Kidney tubule cell (primary cell): ENCODE results near the gene NCOA1.
"Not testable (repeated sequence)": the region's sequence is repeated elsewhere in the genome, so short reads cannot be mapped to it uniquely, and the experiment has no call there.

Experiments used
- DNase-seq: peaks from one replicate; pipeline ENCODE4 v3.0.0-alpha.2; 2018; ENCODE audit warnings: low spot score

The NCOA1 gene

DNA sequence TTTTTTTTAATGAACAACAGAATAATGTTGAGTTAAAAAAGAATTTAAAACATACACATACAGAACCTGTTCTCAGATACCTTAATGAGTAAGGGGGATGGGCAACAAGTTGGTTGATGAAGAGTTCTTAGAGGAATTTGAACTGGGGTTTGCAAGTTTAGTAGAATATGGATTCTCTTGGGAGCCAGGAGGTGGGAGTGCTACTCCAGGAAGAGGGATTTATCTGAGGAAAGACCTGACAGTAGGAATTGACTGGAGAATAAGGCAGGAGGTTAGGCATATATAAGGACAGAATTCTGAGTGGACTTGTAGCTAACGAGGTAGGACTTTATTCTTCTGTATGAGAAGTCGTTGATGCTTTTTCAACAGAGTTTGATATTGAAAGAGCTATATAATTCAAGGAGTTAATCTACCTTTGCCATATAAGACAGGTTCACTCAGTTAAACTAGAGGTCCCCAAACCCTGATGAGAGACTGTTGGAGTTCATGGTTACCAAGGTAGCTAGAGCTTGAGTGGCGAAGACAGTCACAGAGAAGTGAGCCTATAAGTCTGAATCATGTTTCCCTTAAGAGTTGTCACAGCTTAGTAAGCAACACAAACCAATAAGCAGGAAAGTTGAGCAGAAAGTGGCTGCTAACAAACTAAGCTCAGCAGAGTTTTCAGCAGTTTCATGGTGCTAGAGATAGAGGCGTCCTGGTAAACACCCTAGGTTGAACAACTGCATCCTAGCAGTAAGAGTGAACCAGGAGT is 88.2 kb downstream of the NCOA1 start:
- DNase-seq, result peak; percentile 53

DNA sequence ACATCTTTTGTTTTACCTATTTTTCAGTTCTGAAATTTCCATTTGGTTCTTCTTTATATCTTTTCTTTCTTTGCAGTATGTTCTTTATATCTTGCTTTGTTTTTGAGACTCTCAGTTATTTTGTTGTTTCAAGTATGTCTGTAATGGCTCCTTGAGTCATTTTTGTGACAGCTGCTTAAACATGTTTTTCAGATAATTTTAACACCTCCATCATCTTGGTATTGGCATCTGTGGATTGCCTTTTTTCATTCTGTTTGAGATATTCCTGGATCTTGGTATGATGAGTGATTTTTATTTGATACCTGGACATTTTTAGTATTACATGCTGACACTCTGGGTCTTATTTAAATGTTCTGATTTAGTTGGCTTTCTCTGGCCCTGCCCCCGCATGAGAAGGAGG is 89.5 kb downstream of the NCOA1 start:
- DNase-seq, result no peak

DNA sequence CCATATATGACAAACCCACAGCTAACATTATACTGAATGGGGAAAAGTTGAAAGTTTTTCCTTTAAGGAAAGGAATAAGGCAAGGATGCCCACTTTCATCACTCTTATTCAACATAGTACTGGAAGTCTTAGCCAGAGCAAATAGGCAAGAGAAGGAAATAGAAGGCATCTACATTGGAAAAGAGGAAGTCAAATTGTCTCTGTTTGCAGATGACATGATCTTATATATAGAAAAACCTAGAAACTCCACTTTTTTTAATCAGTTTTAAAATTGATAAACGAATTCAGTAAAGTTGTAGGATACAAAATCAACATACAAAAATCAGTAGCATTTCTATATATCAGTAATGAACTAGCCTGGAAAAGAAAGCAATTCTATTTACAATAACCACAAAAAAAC is 90.9 kb downstream of the NCOA1 start:
- DNase-seq, result not testable (repeated sequence)

DNA sequence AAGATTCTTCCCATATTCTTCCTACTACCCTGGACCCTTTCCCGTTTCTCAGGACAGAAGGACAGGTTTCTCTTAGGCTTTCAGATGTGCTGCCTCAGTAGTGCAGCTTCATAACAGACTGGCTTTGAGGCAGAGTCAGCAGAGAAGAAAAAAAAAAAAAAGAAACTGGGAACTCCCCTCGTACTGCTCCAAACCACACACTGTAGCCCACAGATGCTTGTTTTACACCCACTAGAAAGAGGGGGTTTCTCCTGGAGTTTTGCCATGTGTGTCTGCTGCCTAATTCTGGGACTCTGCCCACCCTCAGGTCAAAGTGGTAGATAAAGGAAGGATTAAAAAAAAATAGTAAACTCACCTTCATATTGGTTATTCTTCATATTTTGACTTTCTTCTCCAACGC is 95.9 kb downstream of the NCOA1 start:
- no peak for DNase-seq

DNA sequence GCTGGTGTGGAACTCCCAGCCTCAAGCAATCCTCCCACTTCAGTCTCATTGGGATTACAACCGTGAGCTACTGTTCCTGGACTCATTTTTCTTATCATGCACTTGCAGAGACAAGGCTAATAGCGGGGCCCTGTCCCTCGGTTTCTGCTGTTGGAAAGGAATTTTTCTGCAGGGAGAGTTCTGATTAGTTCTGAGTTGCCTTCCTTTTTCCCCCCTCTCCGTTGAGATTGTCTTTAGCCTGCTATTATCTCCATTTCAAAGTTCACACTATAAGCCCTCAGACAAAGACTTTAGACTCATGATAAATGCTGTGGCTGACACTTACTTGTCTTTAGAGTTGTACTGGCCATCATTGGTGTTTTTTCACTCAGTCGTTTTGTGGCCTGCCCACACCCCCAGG is 97.2 kb downstream of the NCOA1 start:
- no peak for DNase-seq

DNA sequence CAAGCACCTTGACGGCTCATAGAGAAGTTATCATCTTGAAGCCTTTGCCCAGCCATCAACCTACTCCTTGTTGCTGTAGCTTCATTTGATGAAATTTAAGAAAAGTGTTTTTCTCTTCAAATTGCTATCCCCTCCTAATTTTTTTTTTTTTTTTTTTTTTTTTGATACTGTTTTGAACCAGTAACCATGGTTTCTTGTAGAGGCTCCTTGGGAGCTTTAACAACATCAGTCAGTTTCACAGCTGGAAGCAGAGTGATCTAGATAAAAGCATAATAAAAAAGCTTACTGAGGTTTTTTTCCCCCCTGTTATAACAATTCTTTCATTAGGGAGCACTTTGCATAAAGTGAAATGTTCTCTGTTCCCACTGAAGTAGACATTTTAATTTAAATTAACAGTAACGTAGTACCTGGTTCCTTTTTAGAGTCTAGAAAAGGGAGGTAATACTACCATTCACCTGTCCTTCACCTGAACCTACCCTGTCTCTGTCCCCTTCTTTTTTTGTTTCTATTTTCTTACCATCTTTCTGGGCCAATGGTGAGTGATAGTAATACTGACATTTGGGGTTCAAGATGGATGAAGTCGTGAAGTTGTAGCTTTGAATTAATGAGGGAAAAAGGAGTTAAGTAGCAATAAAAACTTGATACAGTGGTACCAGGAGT is 101.5 kb downstream of the NCOA1 start:
- DNase-seq, result no peak

DNA sequence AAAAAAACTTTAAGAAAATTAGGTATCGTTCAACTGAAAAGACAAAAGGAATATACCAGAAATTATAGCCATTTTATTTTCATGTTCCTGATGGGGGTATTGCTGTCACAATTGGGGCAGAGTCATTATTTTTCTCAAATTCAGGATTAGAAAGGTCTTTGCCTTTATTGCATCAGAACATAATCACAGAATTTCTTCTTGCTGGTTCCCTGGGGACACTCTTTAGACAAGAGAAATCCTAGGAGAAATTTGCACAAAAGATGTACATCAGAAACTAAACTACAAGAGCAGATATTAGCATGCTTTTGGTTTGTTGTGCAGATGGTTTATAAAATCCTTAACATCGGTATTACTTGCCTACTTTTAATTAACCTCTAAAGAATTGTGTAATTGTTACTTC is 103.2 kb downstream of the NCOA1 start:
- no peak for DNase-seq

DNA sequence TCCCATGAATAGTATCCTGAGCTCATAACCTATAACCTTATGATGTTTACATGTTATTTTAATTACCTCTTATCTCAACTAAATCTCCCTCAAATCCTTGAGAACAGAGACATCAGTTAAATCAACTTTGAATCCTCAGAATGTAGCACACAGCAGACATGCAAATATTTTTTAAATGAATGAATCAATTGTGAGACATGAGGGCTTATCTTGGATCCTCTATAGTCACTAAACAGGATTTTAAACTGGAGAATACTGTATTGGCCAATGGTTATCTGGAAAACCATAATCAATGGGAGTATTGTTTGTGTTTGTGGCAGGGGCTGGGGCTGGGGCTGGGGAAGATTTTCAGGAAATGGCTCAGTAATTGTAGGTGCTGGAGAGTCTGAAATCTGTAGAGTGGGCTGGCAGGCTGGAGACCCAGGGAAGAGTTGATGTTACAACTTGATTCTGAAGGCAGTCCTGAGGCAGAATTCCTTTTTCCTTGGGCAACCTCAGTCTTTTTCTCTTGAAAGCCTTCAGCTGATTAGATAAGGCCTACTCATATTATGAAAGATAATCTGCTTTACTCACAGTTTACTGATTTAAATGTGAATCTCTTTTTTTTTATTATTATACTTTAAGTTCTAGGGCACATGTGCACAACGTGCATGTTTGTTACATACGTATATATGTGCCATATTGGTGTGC is 106.3 kb downstream of the NCOA1 start:
- no peak for DNase-seq

DNA sequence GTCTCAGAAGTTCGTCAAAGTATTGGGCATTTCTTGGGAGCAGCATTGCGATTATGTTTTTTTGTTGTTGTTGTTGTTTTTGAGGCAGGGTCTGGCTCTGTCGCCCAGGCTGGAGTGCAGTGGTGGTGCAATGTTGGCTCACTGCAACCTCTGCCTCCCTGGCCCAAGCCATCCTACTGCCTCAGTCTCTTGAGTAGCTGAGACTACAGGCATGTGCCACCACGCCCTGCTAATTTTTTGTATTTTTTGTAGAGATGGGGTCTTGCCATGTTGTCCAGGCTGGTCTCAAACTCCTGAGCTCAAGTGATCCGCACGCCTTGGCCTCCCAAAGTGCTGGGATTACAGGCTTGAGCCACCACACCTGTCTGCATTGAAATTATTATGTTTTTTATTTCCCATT is 109.1 kb downstream of the NCOA1 start:
- not testable (repeated sequence) for DNase-seq

DNA sequence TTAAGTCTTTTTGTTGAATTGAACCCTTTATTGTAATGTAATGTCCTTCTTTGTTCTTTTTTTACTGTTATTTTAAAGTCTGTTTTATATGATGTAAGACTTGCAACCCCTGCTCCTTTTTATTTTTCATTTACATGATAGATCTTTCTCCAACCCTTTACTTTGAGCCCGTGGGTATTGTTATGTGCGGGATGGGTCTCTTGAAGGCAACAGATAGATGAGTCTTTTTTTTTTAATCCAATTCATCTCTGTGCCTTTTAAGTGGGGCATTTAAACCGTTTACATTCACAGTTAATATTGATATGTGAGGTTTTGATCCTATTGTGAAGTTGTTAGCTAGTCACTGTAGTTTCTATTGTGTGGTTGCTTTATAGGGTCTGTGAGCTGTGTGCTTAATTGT is 120.6 kb downstream of the NCOA1 start:
- DNase-seq, result no peak

DNA sequence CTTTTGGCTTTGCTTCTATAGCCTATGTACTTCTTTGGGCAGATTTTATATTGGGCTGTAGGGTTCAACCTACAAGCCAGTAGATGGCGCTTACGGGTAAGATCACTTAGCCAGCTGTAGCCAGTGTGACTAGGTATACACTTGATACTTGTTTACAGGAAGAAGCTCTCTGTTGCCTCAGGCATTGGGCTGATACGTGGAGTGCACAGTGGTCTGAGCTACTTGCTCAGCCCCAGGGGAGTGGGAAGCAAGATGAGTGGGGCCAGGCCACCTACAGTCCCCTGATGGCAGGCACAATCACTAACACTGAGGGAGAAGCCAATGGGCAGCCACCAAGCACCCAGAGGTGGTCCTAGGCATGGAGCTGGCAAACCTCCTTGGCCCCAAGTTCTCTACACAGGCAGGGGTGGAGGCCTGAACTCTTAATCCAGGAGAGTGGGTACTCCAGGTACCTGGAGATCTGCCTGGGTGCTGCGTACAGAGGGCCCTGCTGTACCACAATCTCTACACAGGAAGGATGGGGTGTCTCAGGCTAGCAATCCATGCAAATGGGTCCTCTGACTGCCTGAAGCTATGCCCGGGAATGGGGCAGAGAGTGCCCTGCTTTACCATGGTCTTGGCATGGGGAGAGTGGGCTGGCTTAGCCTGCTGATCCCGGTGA is 122.2 kb downstream of the NCOA1 start:
- DNase-seq, result peak; percentile 61

DNA sequence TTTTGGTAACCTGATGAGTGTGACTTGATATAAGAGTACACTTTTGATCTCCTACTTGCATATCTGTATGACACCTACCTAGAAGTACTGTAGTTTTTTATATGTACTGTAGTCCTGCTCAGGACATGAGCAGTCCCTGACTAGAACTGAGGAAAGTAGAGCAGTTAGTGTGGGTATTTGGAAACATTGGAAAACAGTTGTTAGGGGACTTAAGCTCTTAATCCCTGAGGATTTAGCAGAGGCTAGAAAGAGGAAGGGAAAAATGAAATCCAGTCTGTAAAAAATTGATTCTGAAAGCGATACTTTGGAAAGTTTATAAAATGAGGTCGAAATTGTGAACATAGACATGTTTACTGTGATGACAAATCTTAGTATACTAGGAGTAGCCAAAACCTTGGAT is 125.6 kb downstream of the NCOA1 start:
- no peak for DNase-seq

DNA sequence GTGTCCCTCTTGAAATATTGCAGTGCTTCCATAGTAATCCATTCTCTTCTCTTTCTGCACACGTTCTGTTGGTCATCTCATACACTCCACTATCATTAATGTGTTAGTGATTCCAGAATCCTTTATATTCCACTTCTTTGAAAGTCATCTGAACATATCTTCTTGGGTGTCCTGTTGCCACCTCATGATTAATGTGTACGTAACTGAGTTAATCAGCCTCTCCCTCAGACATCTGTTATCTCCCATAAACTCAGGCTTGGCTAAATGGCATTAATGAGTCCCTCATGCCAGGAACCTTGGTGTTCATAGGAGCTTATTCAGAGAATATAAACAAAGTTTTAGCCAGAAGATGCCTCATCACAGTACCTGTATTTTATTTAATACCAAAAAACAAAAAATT is 126.4 kb downstream of the NCOA1 start:
- DNase-seq, result no peak

DNA sequence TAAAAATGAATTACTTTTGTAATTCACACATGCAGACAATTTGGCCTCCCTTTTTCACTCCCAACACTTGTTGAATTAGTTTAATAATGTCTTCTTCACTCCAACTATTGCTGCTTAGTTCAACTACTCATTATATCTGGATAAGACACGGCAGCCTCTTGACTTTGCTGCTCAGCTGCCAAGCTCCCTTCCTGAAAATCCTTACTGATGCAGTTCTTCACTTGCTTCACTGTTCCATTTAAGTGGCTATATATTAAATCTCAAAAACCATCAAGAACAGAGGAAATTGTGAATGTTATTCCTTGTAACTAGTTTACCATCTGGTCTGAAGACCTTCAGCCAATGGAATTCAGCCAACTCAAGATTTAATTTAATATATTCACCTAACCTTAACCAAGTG is 127.1 kb downstream of the NCOA1 start:
- DNase-seq, result no peak

DNA sequence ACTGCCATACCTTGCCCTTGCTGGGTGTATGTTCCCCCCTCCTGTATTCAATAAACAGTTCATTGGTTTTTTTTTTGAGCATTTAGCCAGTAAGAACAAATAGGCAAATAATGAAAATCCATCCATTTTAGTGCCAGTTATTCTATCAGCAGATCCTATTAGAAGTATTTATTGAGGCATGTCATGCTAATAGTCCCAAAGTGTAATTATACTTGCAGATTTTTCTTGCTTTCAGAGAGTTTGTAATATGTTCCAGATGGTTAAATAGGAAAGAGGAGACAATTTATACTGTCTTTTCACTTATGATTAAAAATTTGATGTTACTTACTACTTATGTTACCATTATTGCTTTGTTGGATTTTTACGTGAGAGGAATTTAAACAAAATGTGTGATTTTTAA is 127.6 kb downstream of the NCOA1 start:
- DNase-seq, result no peak

DNA sequence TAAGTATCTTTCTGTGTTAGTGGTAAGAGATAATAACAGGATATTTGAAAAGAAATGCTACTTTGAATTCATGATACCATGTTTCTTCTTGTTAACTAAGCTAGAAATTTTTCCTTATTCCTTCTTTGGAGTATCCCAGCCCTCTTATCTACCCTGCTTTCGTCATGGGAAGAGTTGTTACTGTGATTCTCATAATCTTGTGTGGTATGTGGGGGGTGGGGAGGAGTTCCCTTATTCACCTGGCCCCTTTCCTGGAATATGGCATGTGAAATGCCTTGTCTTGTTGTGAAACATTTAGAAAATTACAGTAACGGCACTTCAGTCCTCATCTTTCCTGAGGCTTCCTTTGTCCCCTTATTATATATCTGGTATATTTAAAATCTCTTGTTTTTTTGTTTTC is 129.9 kb downstream of the NCOA1 start:
- no peak for DNase-seq

DNA sequence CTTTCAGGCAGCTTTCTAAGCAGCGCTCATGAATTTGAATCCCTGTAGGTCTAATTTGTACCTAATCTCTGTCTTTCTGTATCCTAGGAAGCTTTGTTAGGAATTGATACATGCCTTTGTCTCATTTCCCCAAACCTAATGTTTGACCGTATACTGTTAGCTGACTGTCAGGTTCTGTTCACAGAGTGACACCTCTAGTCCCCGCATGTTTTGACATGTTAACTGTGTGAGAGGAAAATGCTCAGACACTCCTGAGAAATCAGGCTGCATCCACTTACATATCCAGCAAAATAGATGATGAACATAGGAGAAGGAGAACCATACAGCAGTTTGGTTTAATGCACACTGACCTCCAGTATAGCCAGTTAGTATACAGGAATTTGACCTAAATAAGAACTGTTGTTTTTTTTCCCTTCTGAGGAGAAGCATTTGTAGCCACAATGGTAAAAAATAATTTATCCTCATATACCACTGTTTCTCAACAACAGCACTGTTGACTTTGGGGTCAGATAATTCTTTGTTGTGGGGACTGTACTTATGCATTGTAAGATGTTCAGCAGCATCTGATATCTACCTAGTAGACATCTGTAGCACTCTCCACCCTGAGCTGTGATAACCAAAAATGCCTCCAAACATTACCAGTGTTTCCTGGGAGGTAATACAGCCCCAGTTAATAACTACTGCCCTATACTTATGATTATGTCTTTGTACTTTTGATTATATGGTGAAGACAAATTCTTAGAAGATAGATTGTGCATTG is 130.9 kb downstream of the NCOA1 start:
- DNase-seq, result no peak

DNA sequence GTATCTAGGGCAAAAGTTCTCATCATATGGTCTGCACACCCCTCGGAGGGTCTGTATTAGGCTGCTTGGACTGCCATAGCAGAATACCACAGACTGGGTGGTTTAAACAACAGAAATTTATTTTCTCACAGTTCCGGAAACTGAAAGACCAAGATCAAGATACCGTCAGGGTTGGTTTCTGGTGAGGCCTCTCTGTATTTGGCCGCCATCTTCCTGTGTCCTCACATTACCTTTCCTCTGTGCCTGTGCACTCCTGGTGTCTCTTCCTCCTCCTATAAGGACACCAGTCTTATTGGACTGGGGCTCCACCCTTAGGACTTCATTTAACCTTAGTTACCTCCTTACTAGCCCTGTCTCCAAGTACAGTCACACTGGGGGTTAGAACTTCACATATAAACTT is 132.5 kb downstream of the NCOA1 start:
- no peak for DNase-seq

DNA sequence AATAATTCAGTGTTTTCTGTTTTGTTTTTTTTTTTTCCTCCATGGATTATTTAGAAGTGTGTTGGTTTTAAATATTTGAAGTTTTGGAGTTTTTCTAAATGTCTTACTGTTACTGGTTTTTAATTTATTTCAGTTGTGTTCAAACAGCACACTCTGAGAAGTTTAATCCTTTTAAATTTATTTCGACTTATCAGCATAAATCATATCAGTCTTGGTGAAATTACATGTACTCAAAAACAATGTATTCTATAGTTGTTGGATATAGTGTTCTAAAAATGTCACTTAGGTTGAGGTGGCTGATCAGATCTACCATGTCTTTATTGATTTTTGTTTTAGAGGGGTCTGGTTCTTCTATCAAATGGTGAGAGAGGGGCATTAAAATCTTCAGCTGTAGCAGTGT is 134.7 kb downstream of the NCOA1 start:
- no peak for DNase-seq

DNA sequence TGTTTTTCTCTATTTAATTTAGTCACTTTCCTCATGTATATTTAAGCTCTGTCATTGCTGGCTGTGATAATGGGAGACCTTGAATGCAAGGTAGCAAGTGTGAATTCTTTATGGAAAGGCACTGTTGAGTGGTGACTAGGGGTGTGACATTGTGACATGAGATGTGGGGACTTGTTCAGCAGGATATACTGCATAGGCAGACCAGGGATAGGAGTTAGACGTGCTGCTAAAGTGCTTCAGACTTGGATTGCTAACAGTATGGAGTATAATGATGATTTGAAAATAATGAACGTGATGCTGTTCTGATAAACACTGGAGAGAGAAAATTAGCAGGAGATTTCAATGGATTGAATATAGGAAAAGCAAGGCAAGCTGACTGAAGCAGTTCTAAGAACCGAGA is 135.1 kb downstream of the NCOA1 start:
- DNase-seq, result no peak

DNA sequence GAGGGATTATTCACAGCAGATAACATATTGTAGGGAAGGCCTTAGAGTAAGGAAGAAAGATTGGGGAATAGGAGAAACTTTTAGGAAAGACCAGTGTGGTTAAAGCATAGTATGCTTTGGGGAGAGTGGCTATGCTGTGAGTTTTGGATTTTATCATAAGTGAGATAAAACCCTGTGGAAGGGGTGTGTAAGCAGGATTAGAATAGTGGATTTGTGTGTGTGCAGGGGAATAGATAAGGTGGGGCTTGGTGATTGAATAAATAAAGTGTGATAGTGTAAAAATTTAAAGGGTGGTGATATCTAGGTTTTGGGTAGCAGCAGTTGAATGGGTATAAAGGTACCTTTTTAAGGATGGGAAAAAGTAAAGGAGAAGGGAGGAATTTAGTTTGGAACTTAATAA is 137.7 kb downstream of the NCOA1 start:
- no peak for DNase-seq

DNA sequence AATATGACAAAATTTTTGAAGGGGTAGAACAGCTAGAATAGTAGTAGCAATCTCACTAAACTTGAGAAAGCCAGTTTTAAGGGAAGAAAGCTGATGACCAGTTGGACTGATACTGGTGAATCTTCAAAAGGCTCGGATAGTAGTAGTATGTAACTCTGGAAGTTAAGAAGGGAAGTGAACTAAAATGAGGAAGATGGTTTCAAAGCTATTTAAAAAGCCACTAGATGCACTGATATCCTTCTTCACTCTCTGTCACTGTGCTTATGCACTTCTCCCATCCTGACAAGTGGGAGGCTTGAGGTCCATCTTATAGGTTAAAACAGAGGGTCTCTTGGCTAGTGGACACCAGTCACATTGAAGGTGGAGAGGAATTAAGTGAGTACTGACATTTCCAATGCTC is 141.1 kb downstream of the NCOA1 start:
- DNase-seq, result no peak
